Stimulated activated CD4-positive, alpha-beta T cell treated with anti-CD3 and anti-CD28 coated beads, Interleukin-1b, Interleukin-23, amount 100 ng/mL, for 24 hours (primary cell): ENCODE measurements around the gene EVC2.

Experiments used
- DNase-seq, 4 experiments: peaks; one replicate each; pipeline ENCODE4 v3.0.0-alpha.2; 2020; ENCODE audit warnings: low read depth in 4 of 4, low spot score in 1 of 4

Gene EVC2

GRCh38 chr4:5568336-5568735 is 140.0 kb downstream of the EVC2 start:
- no peak for DNase-seq

DNA sequence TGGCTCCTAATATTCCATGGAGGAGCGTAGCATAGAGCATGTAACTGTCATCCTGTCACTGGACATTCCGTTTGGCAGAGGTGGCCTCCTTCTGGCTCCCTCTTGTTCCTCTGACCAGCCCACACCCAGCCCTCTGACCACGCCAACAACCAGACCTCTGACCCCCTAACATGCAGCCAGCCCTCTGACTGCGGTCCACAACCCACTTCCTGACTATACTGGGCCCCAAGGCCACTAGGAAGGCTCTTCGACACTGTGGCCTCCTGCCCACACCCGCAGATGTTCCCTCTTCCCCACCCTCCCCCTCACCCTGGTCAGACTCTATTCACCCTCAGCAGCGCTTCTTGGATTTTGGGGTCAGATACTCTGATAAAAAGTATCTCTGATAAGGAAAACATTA is 141.4 kb downstream of the EVC2 start:
- DNase-seq, result no peak

- DNase-seq, result no peak
Measured at GRCh38 chr4:5566526-5566925, 141.8 kb downstream of the EVC2 start.

GRCh38 chr4:5563856-5564255 is 144.5 kb downstream of the EVC2 start:
- DNase-seq, result no peak

GRCh38 chr4:5562476-5562875 is 145.9 kb downstream of the EVC2 start:
- DNase-seq, result no peak

GRCh38 chr4:5561286-5561685 is 147.1 kb downstream of the EVC2 start:
- no peak for DNase-seq

DNA sequence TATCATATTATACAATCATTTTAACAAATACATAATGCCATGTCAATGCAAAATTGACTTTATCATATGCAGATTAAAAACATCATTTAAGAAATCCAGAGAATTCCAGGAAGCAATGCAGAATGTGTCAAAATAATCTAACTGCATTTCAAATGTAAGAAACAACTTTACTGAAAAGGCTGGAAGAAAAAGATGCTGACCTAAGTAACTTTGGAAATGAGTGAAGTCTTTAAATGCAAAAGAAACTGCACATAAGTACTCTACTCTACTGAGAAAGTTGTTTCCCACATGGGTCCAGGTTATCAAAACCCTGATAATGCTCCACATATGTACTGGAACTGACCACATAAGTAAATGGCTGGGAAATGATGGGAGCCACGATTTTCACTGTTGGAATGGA is 149.9 kb downstream of the EVC2 start:
- DNase-seq, result no peak

- no peak for DNase-seq
Measured at GRCh38 chr4:5554376-5554775, 154.0 kb downstream of the EVC2 start.

GRCh38 chr4:5553801-5554200 is 154.6 kb downstream of the EVC2 start:
- no peak for DNase-seq

DNA sequence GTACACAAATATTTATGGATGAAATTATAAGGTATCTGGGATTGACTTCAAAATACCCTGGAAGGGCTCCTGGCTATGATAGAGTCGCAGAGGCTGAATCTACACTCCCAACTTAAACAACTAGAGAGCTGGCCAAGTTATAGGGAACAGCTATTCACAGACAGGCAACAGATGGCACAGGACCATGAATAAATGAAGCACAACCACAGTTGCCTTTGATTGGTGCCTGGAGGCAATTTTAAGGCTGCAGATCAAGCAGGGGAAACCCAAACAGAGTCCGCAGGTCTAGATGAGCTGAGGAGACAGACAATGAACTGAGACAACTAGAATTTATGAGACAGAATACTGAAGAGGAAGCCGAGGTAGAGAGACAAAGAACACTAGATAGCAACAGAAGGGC is 155.9 kb downstream of the EVC2 start:
- DNase-seq, result no peak

- DNase-seq, result no peak
Measured at GRCh38 chr4:5547651-5548249, 160.6 kb downstream of the EVC2 start.

DNA sequence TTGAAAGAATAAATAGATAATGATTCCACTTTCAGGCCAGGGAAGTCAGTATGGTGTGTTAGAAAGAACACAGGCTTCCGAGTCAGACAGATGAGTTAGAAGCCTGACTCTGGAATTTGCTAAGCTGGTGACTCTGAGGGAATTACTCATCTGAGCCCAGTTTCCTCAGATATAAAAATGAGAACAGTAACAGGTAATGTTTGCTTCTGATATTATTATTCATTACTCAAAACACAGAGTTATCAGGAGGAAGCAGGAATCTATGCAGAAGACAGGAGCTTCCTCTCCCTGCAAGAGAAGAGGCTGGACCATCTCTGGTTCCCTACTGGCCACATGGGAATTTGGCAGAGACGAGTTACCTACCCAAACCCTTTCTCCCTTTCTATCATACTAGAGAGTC is 163.1 kb downstream of the EVC2 start:
- no peak for DNase-seq

DNA sequence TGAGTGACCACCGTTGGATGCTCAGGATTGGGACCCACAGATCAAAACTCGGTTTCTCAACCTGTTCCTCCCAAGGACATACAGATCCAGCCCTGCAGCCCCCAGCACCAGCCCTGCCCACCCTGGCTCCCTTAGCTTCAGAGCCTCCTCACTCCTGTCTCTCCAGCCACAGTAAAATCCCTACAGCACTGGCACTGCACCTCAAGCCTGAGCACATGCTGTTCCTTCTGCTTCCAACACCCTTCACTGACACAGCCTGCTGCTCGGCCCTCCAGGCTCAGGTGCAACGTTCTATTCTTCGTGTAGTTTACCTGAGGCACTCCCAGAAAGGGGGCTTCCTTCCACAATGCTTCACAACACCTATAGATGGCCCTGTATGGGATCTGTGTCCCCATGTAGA is 163.6 kb downstream of the EVC2 start:
- no peak for DNase-seq

DNA sequence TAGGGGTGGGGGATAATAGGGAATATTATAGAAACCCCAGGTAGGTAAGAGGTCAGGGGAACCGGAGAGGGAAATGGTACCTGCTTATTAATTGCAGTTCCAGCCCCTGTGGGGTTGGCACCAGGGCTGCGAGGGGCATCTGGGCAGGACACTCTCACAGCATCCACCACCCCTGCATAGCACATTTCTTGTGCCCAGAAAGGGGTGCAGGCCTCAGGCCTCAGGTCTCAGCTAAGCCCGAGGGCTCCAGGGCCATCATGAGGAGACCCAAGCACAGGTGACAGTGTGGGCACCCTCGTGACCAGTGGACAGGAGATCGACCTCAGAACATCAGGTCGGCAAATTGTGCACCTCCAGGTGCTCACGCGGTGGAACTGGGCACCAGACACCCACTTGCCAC is 164.7 kb downstream of the EVC2 start:
- no peak for DNase-seq

- no peak for DNase-seq
Measured at GRCh38 chr4:5541169-5541568, 167.2 kb downstream of the EVC2 start.

GRCh38 chr4:5539584-5539983 is 168.8 kb downstream of the EVC2 start:
- no peak for DNase-seq

DNA sequence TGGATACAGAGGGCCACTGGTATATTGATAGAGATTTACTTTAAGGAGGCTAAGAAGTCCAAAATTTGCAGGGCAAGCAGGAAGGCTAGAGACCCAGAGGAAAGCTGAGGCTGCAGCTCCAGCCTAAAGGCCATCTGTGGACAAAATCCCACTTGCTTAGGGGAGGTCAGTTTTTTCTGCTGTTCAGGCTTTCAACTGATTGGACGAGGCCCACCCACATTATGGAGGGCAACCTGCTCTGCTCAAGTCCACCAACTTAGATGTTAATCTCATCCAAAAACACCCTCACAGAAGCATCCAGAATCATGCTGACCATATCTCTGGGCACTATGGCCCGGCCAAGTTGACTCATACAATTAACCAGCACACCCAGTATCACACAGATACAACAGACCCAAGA is 176.3 kb downstream of the EVC2 start:
- no peak for DNase-seq

- DNase-seq, result no peak
Measured at GRCh38 chr4:5528031-5528436, 180.3 kb downstream of the EVC2 start.

- no peak for DNase-seq
Measured at GRCh38 chr4:5527211-5527610, 181.1 kb downstream of the EVC2 start.

DNA sequence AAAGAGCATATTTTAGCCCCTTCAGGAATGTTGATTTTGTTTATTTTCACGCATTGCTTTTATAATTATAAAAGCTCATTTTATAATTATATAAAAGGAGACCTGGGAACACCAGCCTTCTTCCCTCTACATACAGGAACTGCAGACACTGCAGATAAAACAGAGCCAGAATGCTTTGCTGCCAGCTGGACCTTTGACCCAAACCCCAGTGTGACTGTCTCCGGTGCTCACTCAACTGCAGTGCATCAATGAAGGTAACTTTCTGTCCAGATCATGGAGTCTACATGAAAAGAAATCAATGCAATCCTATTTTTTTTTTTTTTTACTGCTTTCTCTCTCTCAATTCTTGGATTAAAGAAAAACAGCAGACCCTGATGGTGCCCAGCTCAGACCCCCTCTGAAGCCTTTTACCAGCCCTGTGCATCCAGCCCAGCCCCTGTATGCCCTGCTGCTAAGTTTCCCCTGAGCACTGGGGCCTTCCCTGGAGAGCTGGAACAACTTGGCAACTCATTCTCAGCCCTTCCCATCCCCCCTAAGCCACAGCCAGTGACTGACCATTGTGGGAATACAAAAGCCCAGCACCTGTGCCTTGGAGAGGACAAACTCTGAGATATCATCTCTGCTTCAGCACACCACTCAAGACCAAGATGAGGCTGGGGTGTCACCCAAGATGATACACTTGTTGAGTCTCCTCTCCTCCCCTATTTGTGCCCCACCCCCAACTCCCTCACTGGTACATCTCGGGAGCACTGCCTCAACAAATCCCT is 182.1 kb downstream of the EVC2 start:
- no peak for DNase-seq

DNA sequence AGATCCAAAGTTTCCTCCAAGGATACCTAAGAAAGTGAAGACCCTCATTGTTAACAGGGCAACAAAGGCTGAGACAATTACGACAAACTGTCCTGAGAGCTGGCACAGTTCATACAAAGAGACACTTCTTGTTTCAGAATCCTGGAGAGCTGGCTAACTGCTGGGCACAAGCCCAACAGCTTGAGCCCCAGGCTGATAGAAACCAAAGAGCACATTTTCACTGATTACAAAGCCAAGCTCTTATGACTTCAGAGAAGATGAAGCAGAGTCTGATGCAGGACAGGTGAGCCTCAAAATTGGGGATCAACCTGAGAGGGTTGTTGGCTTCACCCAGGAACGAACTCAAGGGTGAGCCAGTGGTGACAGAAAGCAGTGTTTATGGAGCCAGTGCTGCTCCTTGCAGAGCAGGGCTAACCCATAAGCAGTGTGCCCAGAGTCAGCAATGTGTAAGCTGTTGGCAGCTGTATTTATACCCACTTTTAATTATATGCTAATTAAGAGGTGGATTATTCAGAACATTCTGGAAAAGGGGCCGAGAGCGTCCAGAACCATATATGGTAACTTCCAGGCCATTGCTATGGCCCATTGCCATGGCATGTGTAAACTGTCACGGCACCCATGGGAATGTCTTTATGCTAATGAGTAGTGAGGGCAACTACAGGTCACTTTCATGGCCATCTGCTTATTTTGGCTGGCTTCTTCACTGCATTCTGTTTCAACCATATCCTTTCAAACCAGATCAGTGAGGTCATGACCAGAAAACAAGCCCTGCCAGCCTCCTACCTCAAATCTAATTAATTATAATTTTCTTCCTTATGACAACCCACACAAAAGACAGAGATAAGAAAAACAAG is 183.7 kb downstream of the EVC2 start:
- no peak for DNase-seq

- DNase-seq, result no peak
Measured at GRCh38 chr4:5517372-5517771, 191.0 kb downstream of the EVC2 start.
